D721Med (cell line): ENCODE measurements around the gene PDPK1.
"Not testable (repeated sequence)": the region's sequence is repeated elsewhere in the genome, so short reads cannot be mapped to it uniquely, and the experiment has no call there.

Source experiments
- DNase-seq: peaks from one replicate; pipeline ENCODE4 v3.0.0; 2011; ENCODE audit warnings: low spot score; ENCODE audit not compliant: insufficient read length
- FAIRE-seq: peaks from 2 replicates; lab custom pipeline; 2011; peaks lifted over from hg19 to GRCh38; lab: Jason Lieb, UNC
- TF ChIP-seq, protein P1 (sequence below): IDR thresholded peaks from 2 replicates; pipeline ENCODE4 v1.5.1; 2012; ENCODE audit warnings: mild to moderate bottlenecking, control low read depth; ENCODE audit not compliant: insufficient read depth; ENCODE audit errors: missing control alignments

The PDPK1 gene

GRCh38 chr16:2551420-2551889 is 13.6 kb downstream of the PDPK1 start:
- FAIRE-seq, DNase-seq: not testable (repeated sequence)

DNA sequence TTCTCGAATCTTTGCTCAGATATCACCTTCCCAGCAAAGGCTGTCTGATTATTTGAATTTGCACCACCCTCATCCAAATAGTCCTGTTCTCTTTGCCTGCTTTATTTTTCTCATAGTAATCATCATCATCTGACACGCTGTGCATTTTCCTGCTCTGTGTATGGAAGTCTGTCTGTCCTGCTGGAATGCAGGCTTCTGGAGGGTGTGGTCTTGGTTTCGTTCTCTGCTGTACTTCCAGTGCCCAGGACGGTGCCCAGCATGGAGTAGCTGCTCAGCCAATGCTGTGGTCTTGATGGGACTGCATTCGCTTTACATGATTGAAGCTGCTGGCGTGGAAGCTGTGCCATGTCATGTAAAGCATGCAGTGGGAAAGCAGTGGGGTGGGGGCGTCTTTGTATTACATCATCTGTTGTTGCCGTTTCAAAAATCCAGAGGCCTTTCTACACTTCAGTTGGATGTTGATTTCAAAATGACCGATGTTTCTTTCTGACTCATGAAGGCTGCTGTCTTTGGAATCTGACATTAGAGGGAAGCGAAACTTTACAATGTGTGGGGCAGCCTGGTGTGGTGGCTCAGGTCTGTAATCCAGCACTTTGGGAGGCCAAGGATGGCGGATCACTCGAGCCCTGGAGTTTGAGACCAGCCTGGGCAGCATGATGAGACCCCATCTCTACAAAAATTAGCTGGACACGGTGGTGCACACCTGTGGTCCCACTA is 17.0 kb downstream of the PDPK1 start:
- not testable (repeated sequence) for FAIRE-seq, DNase-seq

DNA sequence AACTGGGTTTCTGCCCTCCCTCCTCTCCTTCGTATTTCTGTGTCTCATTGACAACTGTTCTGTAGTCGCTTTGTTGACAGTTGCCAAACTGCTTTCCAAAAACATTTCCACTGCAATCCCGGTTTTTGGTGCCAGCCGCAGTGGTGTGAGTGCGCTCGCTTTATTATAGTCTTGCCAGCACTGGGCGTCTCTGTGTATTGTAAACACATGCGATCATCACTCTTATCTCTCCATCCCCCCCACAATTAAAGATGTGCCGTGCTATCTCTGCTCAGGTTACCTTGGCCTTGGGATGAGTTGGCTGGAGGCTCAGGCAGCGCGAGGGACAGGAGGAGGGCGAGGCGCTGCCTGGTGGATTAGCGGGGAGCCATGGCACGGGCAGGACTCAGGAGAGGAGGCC is 19.3 kb downstream of the PDPK1 start:
- FAIRE-seq = not testable (repeated sequence)

DNA sequence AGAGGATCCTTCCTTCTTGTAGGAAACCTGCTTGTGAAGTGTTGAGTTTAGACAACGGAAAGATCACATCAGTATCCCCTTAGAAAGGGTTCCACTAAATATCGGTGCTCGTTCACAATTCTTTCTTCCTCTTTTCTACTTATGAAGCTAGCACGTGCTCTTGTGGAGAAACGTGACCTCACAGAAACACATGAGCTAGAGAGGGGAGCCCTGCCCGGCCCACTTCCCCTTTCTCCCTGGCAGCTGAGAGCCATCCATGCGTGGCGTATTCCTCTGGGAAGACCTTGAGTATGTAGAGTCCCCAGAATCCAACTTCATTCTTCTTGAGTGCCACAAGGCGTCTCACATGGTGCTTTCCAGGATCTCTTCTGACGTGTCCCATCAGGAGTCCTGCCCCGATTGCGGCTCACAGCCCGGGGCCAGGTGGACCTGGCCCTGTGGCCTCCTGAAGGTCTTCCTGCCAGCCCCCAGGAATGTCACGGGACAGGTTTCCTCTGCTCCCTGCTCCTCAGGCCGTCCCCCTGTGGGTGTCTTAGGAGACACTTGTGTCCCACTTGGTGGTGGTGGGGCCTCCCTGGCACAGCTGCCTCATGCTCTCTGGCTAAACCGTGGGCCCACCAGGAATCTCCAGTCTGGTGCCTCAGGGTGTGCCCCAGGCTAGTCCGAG is 22.4 kb downstream of the PDPK1 start:
- FAIRE-seq, DNase-seq: not testable (repeated sequence)

More for the DNA sequence above, 19.3 kb downstream of the PDPK1 start:
- DNase-seq = not testable (repeated sequence)

DNA sequence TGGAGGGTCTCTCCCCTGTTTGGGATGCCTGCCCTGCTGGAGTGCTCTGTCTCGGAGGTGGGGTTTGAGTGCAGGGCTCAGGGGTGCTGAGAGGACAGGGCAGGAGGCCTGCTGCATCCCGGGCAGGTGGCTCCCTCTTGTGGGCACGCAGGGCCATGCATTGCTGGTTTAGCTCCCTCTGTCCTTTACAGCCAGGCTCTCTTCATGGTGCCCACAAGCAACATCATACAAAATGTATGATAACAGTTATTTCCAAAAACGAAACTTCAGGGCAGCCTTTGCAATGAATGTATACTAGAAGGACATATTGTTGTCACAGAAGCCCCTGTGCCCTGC is 22.9 kb downstream of the PDPK1 start:
- FAIRE-seq, DNase-seq: not testable (repeated sequence)
- TF ChIP-seq, protein P1, sequence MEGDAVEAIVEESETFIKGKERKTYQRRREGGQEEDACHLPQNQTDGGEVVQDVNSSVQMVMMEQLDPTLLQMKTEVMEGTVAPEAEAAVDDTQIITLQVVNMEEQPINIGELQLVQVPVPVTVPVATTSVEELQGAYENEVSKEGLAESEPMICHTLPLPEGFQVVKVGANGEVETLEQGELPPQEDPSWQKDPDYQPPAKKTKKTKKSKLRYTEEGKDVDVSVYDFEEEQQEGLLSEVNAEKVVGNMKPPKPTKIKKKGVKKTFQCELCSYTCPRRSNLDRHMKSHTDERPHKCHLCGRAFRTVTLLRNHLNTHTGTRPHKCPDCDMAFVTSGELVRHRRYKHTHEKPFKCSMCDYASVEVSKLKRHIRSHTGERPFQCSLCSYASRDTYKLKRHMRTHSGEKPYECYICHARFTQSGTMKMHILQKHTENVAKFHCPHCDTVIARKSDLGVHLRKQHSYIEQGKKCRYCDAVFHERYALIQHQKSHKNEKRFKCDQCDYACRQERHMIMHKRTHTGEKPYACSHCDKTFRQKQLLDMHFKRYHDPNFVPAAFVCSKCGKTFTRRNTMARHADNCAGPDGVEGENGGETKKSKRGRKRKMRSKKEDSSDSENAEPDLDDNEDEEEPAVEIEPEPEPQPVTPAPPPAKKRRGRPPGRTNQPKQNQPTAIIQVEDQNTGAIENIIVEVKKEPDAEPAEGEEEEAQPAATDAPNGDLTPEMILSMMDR = peak; percentile 46

- not testable (repeated sequence) for FAIRE-seq
Measured at GRCh38 chr16:2567506-2567905, 29.7 kb downstream of the PDPK1 start.

DNA sequence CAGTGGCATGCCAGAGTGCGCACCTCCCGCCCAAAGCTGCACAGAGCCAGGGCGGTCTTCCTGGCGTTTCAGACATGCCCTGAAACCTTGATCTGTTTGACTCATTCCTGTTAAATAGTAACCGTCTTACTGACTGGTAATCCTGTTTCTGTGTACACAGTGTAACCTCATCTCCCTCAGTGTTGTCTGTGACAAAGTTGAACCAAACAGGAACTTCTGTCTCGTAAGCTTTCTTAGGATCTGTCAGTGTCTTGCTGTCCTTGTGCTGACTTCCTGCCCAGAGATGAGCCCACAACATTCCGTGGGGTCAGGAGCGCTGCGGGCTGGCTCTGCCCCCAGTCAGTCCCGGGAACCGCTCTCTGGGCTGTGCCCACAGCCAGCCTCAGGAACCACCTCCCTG is 30.8 kb downstream of the PDPK1 start:
- not testable (repeated sequence) for DNase-seq, FAIRE-seq

More at GRCh38 chr16:2567506-2567905, 29.7 kb downstream of the PDPK1 start:
- DNase-seq = not testable (repeated sequence)

GRCh38 chr16:2572704-2573103 is 34.9 kb downstream of the PDPK1 start:
- DNase-seq = not testable (repeated sequence)
- peak; percentile 41 for FAIRE-seq

- not testable (repeated sequence) for FAIRE-seq, DNase-seq
Measured at GRCh38 chr16:2575839-2576238, 38.0 kb downstream of the PDPK1 start.

- not testable (repeated sequence) for FAIRE-seq, DNase-seq
Measured at GRCh38 chr16:2577044-2577443, 39.2 kb downstream of the PDPK1 start.

DNA sequence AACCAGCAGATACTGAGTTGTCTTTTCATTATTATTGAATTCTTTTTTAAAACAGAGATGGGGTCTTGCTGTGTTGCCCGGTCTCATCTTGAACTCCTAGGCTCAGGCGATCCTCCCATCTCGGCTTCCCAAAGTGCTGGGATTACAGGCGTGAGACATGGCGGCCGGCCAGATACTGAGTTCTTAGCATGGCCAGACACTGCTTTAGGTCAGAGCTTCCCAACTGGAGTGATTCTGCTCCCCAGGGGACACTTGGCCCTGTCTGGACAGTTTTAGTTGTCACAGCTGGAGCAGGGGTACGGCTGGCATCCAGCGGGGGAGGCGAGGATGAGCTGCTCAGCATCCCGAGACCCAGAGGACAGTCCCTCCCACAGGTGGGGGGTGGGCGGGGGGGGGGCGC is 41.1 kb downstream of the PDPK1 start:
- FAIRE-seq, DNase-seq: not testable (repeated sequence)

GRCh38 chr16:2580143-2580542 is 42.3 kb downstream of the PDPK1 start:
- DNase-seq, FAIRE-seq: not testable (repeated sequence)

DNA sequence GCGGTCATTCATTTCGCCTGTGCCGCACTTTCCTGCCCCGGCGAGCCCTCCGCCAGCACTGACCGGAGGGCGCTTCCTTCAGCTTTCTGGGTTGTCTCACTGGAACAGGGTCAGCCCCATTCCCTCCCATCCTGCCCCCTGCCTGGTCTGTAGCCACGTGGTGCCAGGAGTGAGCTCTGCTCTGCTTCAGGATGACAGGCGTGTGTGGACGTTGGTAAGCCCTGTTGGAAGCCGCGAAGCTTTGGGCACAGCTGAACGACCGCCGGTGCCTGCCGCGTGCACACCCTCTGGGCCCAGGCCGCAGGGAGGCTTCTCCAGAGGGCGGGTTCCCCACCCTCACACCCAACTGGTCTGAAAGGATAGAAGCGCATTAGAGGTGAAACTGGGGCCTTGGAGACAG is 43.0 kb downstream of the PDPK1 start:
- not testable (repeated sequence) for FAIRE-seq, DNase-seq
